Stimulated activated CD4-positive, alpha-beta T cell treated with anti-CD3 and anti-CD28 coated beads, Interleukin-15, amount 100 ng/mL, for 48 hours (primary cell): ENCODE results near the gene RTCA.
"Not testable (repeated sequence)": the region's sequence is repeated elsewhere in the genome, so short reads cannot be mapped to it uniquely, and the experiment has no call there.

ENCODE experiments used
- DNase-seq, 2 donors: peaks; one replicate each; pipeline ENCODE4 v3.0.0-alpha.2; 2020; ENCODE audit warnings: low read depth in 2 of 2

Gene RTCA

GRCh38 chr1:100265931-100266740 lies at the start of gene RTCA:
TSS of gene RTCA (plus strand) at chr1:100266216. CDS start at chr1:100266376, 160 bp downstream.
- peak; percentile 92 to 93 for DNase-seq

- DNase-seq = no peak
Measured at GRCh38 chr1:100217834-100218233, 48.2 kb upstream of the RTCA start.

- DNase-seq = no peak
Measured at GRCh38 chr1:100219457-100219856, 46.6 kb upstream of the RTCA start.

- no peak for DNase-seq
Measured at GRCh38 chr1:100219883-100220282, 46.1 kb upstream of the RTCA start.

GRCh38 chr1:100222428-100222827 lies 43.6 kb upstream of the RTCA start:
- no peak for DNase-seq

- DNase-seq = no peak
Measured at GRCh38 chr1:100229681-100230443, 36.2 kb upstream of the RTCA start.

GRCh38 chr1:100230765-100231164 lies 35.3 kb upstream of the RTCA start:
- no peak for DNase-seq

GRCh38 chr1:100231721-100232120 lies 34.3 kb upstream of the RTCA start:
- no peak for DNase-seq

GRCh38 chr1:100232156-100232555 lies 33.9 kb upstream of the RTCA start:
- DNase-seq = no peak

- not testable (repeated sequence) for DNase-seq
Measured at GRCh38 chr1:100233566-100233965, 32.5 kb upstream of the RTCA start.

GRCh38 chr1:100234432-100234831 lies 31.6 kb upstream of the RTCA start:
- DNase-seq = no peak

- DNase-seq = no peak
Measured at GRCh38 chr1:100237091-100237490, 28.9 kb upstream of the RTCA start.

- DNase-seq = no peak
Measured at GRCh38 chr1:100239961-100240360, 26.1 kb upstream of the RTCA start.

- no peak for DNase-seq
Measured at GRCh38 chr1:100240631-100241030, 25.4 kb upstream of the RTCA start.

GRCh38 chr1:100246738-100247137 lies 19.3 kb upstream of the RTCA start:
- DNase-seq = no peak

- no peak for DNase-seq
Measured at GRCh38 chr1:100249155-100249536, 16.9 kb upstream of the RTCA start.

- peak; percentile 89 to 92 for DNase-seq
Measured at GRCh38 chr1:100249537-100250257, 16.3 kb upstream of the RTCA start, which contains the start of gene DBT. TSS of gene DBT (minus strand) at chr1:100249834. CDS start at chr1:100249820, 14 bp downstream.

- no peak for DNase-seq
Measured at GRCh38 chr1:100250264-100250663, 15.8 kb upstream of the RTCA start.

- no peak for DNase-seq
Measured at GRCh38 chr1:100250807-100251206, 15.2 kb upstream of the RTCA start.

- DNase-seq = no peak
Measured at GRCh38 chr1:100252901-100253300, 13.1 kb upstream of the RTCA start.

- no peak for DNase-seq
Measured at GRCh38 chr1:100253552-100253951, 12.5 kb upstream of the RTCA start.

- not testable (repeated sequence) for DNase-seq
Measured at GRCh38 chr1:100256273-100256672, 9.7 kb upstream of the RTCA start.
